ENCODE data around the gene NBDY.

DNA sequence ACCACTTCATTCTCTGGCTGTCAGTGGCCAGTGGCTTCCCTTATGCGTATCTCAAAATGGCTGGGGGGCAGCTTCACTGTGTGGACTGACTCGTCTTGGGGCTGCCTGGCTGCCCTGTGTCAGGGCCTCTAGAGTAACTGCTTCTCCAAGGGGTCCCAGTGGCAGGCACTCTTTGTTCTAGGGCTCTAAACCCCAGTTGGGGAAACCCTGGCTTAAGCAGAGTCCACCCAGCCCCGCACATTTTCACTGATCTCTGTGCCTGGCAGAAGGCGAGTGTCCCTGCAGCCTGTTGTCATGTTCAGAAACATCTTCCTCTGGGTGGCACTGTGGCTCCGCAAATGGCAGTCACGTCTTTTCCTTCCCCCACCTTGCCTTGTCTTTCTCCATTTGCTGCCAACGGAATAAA, 59.7 kb downstream of the NBDY start:
- TF ChIP-seq POLR2A (IDR thresholded peaks at IDR 0.05; ENCODE audit: extremely low read depth, insufficient read length), result no peak
- TF ChIP-seq, protein P1, sequence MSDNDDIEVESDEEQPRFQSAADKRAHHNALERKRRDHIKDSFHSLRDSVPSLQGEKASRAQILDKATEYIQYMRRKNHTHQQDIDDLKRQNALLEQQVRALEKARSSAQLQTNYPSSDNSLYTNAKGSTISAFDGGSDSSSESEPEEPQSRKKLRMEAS (IDR thresholded peaks at IDR 0.05; ENCODE audit: low read depth, low read length), result no peak
- TF ChIP-seq, protein P2, sequence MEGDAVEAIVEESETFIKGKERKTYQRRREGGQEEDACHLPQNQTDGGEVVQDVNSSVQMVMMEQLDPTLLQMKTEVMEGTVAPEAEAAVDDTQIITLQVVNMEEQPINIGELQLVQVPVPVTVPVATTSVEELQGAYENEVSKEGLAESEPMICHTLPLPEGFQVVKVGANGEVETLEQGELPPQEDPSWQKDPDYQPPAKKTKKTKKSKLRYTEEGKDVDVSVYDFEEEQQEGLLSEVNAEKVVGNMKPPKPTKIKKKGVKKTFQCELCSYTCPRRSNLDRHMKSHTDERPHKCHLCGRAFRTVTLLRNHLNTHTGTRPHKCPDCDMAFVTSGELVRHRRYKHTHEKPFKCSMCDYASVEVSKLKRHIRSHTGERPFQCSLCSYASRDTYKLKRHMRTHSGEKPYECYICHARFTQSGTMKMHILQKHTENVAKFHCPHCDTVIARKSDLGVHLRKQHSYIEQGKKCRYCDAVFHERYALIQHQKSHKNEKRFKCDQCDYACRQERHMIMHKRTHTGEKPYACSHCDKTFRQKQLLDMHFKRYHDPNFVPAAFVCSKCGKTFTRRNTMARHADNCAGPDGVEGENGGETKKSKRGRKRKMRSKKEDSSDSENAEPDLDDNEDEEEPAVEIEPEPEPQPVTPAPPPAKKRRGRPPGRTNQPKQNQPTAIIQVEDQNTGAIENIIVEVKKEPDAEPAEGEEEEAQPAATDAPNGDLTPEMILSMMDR (IDR thresholded peaks at IDR 0.05; ENCODE audit: low read depth, low read length), result peak; percentile 28
- TF ChIP-seq MYC (IDR thresholded peaks at IDR 0.05; ENCODE audit: low read depth, low read length), result no peak

All from NB4 (cell line).